OCI-LY1 (cell line): ENCODE results near the gene NEIL1.

Source experiments
- H2AFZ ChIP-seq: fragments of 200-600 bp; sonication (generic), shearing (Covaris generic); 2 replicates; pipeline ENCODE4 v1.6.0; 2014; ENCODE audit warnings: antibody characterized with exemption, mild to moderate bottlenecking, low read length
- H3F3A ChIP-seq: fragments of 200-600 bp; sonication (generic), shearing (Covaris generic); 2 replicates; pipeline ENCODE4 v1.6.0; 2014; ENCODE audit warnings: mild to moderate bottlenecking, antibody characterized with exemption, low read length, moderate library complexity; ENCODE audit not compliant: insufficient read depth
- H3K27ac ChIP-seq: fragments of 200-600 bp; sonication (generic); 2 replicates; pipeline ENCODE4 v1.5.1; 2014; ENCODE audit warnings: low read length, mixed run types, mild to moderate bottlenecking, low read depth; ENCODE audit not compliant: poor library complexity, severe bottlenecking
- H3K27me3 ChIP-seq: fragments of 200-600 bp; sonication (generic); 2 replicates; pipeline ENCODE4 v1.6.0; 2014; ENCODE audit warnings: antibody characterized with exemption, mild to moderate bottlenecking, low read length, moderate library complexity; ENCODE audit not compliant: insufficient read depth
- H3K36me3 ChIP-seq: fragments of 200-600 bp; sonication (generic); 2 replicates; pipeline ENCODE4 v1.6.1; 2014; ENCODE audit warnings: mild to moderate bottlenecking, antibody characterized with exemption, low read length, moderate library complexity, mixed read lengths; ENCODE audit not compliant: insufficient read depth
- H3K4me1 ChIP-seq: fragments of 200-600 bp; sonication (generic); 2 replicates; pipeline ENCODE4 v1.5.1; 2014; ENCODE audit warnings: mild to moderate bottlenecking, low read length, moderate library complexity; ENCODE audit not compliant: insufficient read depth, severe bottlenecking
- H3K4me2 ChIP-seq: fragments of 200-600 bp; sonication (generic), shearing (Covaris generic); 2 replicates; pipeline ENCODE4 v1.6.1; 2014; ENCODE audit warnings: low read length
- H3K4me3 ChIP-seq: fragments of 200-600 bp; sonication (generic); 2 replicates; pipeline ENCODE4 v1.5.1; 2014; ENCODE audit warnings: low read length, low read depth, mild to moderate bottlenecking, mixed read lengths; ENCODE audit not compliant: poor library complexity, severe bottlenecking
- H3K79me2 ChIP-seq: fragments of 200-600 bp; shearing (Covaris generic); 2 replicates; pipeline ENCODE4 v1.6.1; 2016; ENCODE audit warnings: mixed run types, low read length, mixed read lengths; ENCODE audit not compliant: insufficient read depth
- H3K9ac ChIP-seq: fragments of 200-600 bp; sonication (generic), shearing (Covaris generic); 2 replicates; pipeline ENCODE4 v1.6.1; 2014; ENCODE audit warnings: mild to moderate bottlenecking, low read length, mixed read lengths
- H3K9me2 ChIP-seq: fragments of 200-600 bp; sonication (generic), shearing (Covaris generic); 2 replicates; pipeline ENCODE4 v1.6.1; 2014; ENCODE audit warnings: low read depth, mild to moderate bottlenecking, low read length, mixed read lengths
- H3K9me3 ChIP-seq: fragments of 200-600 bp; shearing (Covaris generic); 2 replicates; pipeline ENCODE4 v1.6.1; 2014; ENCODE audit warnings: low read length, mixed read lengths
- H4K20me1 ChIP-seq: fragments of 200-600 bp; sonication (generic), shearing (Covaris generic); 2 replicates; pipeline ENCODE4 v1.6.0; 2016; ENCODE audit warnings: mild to moderate bottlenecking, low read length; ENCODE audit not compliant: insufficient read depth
- EZH2 ChIP-seq: fragments of 200-600 bp; sonication (generic), shearing (Covaris generic); IDR thresholded peaks from 2 replicates; pipeline ENCODE4 v1.8.0; 2017; ENCODE audit warnings: borderline replicate concordance, mixed run types, mild to moderate bottlenecking, antibody characterized with exemption, low read length, moderate library complexity, mixed read lengths
- TF ChIP-seq, protein P1 (sequence below): fragments of 200-600 bp; sonication (generic), shearing (Covaris generic); IDR thresholded peaks from 2 replicates; pipeline ENCODE4 v1.5.1; 2017; ENCODE audit warnings: mild to moderate bottlenecking, antibody characterized with exemption, low read length, moderate library complexity, mixed read lengths

Gene NEIL1

DNA sequence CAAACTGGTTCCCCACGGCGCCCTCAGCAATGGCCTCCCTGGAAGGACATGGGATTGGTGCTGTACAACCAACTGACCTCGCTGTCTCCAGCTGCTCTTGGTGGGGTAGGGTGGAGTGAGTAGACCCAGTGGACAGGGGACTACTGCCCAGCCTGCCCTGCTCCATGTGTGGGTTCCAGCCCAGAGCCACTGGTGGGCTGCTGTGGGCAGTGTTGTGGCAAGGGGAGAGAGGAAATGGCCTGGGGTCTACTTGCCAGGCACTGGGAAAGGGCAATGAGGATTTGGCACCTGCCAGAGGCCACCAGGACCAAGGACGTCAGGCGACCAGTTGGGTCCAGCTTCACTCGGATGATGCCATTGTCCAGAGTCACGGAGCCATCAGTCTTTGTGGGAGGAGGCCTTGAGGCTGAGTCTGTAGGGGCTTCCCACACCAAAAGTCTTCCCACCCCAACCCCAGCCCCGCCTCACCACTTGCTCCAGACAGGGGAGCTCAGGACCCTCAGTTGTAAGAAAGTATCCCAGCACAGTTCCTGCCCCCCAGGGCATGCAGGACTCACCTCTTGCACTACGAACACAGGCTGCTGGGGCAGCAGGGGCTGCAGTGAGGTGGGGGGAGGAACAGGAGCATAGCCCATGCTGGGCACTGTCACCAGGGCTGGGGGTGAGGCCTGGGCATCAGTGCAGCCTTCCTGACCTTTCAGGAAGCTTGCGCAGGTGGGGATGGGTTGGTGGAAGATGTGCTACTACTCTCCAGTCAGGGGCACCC is 12.1 kb downstream of the NEIL1 start:
- Histone ChIP-seq H3K4me2 (no peak overlapping the region), H3K9ac (no peak overlapping the region), H3K4me1 (no peaks in the 10 kb centered on the region), H2AFZ (no peak overlapping the region), H4K20me1 (no peaks in the 10 kb centered on the region), H3K36me3 (peaks cover 19% of the 10 kb centered on the region), H3K27me3 (no peaks in the 10 kb centered on the region), H3F3A (no peaks in the 10 kb centered on the region), H3K27ac (no peak overlapping the region), H3K9me3 (no peaks in the 10 kb centered on the region), H3K4me3 (no peak overlapping the region), H3K79me2 (no peaks in the 10 kb centered on the region), H3K9me2 (no peaks in the 10 kb centered on the region)
- TF ChIP-seq, protein P1, sequence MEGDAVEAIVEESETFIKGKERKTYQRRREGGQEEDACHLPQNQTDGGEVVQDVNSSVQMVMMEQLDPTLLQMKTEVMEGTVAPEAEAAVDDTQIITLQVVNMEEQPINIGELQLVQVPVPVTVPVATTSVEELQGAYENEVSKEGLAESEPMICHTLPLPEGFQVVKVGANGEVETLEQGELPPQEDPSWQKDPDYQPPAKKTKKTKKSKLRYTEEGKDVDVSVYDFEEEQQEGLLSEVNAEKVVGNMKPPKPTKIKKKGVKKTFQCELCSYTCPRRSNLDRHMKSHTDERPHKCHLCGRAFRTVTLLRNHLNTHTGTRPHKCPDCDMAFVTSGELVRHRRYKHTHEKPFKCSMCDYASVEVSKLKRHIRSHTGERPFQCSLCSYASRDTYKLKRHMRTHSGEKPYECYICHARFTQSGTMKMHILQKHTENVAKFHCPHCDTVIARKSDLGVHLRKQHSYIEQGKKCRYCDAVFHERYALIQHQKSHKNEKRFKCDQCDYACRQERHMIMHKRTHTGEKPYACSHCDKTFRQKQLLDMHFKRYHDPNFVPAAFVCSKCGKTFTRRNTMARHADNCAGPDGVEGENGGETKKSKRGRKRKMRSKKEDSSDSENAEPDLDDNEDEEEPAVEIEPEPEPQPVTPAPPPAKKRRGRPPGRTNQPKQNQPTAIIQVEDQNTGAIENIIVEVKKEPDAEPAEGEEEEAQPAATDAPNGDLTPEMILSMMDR: no peak
- no peak for TF ChIP-seq EZH2

- Histone ChIP-seq H3K9me3 (no peaks in the 10 kb centered on the region), H4K20me1 (no peaks in the 10 kb centered on the region), H3K9me2 (no peaks in the 10 kb centered on the region), H3K27me3 (no peaks in the 10 kb centered on the region), H2AFZ (no peak overlapping the region), H3K4me3 (no peak overlapping the region), H3F3A (no peaks in the 10 kb centered on the region), H3K4me2 (no peak overlapping the region), H3K79me2 (no peaks in the 10 kb centered on the region), H3K27ac (no peak overlapping the region), H3K36me3 (peaks cover 12% of the 10 kb centered on the region), H3K4me1 (no peaks in the 10 kb centered on the region), H3K9ac (no peak overlapping the region)
- TF ChIP-seq, protein P1: no peak
- TF ChIP-seq EZH2: no peak
These were observed 12.9 kb downstream of the NEIL1 start for GRCh38 chr15:75359537-75360250.

- Histone ChIP-seq H3F3A (no peaks in the 10 kb centered on the region), H3K9me3 (no peaks in the 10 kb centered on the region), H2AFZ (no peak overlapping the region), H3K27ac (no peak overlapping the region), H3K79me2 (no peaks in the 10 kb centered on the region), H3K4me2 (no peak overlapping the region), H3K9ac (no peak overlapping the region), H3K4me1 (no peaks in the 10 kb centered on the region), H3K36me3 (peaks cover 8% of the 10 kb centered on the region; the same call in 1 of the 2 replicates), H3K9me2 (no peaks in the 10 kb centered on the region), H4K20me1 (no peaks in the 10 kb centered on the region), H3K27me3 (no peaks in the 10 kb centered on the region), H3K4me3 (no peak overlapping the region)
- TF ChIP-seq, protein P1: no peak
- TF ChIP-seq EZH2: no peak
These were observed 13.6 kb downstream of the NEIL1 start for GRCh38 chr15:75360391-75360790.
